GM10248 (cell line): ENCODE results near the gene DUSP2.

Experiments used
- CTCF ChIA-PET: fragments of 300-600 bp; sonication (Branson Sonifier 250); formaldehyde crosslinking; extraction: SDS; loops from one replicate; lab custom pipeline; 2021; ENCODE audit warnings: antibody characterized with exemption; lab: Yijun Ruan, JAX
- POLR2A ChIA-PET: fragments of 350-650 bp; sonication (Branson Sonifier 250); formaldehyde crosslinking; extraction: SDS; loops from one replicate; lab custom pipeline; 2020; ENCODE audit warnings: antibody characterized with exemption; lab: Yijun Ruan, JAX
- DNase-seq: peaks from one replicate; pipeline ENCODE4 v3.0.0; 2012; ENCODE audit errors: extremely low spot score
- TF ChIP-seq, protein P1 (sequence below): IDR thresholded peaks from 2 replicates; pipeline ENCODE4 v1.5.1; 2012; ENCODE audit warnings: mild to moderate bottlenecking, low read depth; ENCODE audit errors: extremely low read depth, missing control alignments, control extremely low read depth

DUSP2 gene

DNA sequence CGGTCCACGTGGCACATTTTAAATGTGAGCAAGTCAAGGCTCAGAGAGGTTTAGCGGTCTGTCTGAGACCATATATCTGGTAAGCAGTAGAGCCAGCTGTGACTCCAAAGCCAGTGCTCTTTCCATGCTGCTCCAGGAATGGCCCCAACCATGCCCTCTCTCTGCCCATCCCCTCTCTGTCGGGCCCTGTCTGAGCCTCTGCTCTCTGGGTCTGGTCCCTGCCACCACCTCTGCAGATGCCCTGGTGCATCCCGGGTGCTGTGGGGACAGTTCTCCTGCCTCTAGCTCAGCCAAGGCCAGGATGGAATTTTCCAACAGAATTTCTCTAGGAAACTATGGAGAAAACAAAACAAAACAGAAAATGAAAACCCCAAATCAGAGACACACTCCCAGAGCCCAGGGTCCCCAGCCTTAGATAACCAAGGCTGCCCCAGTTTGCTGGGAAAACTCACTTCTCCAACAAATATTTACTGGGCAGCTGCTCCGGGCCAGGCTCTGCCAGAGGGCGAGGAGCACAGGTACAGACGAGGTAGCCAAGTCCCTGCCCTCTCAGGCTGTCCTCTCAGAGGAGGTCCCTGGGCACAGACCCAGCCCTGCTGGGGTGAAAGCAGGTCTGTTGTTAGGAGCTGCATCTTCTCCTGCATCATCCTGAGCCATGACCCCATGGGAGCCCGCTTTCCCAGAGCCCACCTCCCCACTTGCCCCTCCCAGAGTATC is 38.1 kb downstream of the DUSP2 start:
- DNase-seq = no peak
- CTCF ChIA-PET = interaction anchor here (1.3 to 3.8 kb wide), 4 partner anchors 9 to 115 kb away, joined by 4 to 21 read pairs (median 9); partner anchors contain the start of genes ADRA2B and ANKRD36C
- TF ChIP-seq, protein P1, sequence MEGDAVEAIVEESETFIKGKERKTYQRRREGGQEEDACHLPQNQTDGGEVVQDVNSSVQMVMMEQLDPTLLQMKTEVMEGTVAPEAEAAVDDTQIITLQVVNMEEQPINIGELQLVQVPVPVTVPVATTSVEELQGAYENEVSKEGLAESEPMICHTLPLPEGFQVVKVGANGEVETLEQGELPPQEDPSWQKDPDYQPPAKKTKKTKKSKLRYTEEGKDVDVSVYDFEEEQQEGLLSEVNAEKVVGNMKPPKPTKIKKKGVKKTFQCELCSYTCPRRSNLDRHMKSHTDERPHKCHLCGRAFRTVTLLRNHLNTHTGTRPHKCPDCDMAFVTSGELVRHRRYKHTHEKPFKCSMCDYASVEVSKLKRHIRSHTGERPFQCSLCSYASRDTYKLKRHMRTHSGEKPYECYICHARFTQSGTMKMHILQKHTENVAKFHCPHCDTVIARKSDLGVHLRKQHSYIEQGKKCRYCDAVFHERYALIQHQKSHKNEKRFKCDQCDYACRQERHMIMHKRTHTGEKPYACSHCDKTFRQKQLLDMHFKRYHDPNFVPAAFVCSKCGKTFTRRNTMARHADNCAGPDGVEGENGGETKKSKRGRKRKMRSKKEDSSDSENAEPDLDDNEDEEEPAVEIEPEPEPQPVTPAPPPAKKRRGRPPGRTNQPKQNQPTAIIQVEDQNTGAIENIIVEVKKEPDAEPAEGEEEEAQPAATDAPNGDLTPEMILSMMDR = no peak
- POLR2A ChIA-PET = no interaction called here

DNA sequence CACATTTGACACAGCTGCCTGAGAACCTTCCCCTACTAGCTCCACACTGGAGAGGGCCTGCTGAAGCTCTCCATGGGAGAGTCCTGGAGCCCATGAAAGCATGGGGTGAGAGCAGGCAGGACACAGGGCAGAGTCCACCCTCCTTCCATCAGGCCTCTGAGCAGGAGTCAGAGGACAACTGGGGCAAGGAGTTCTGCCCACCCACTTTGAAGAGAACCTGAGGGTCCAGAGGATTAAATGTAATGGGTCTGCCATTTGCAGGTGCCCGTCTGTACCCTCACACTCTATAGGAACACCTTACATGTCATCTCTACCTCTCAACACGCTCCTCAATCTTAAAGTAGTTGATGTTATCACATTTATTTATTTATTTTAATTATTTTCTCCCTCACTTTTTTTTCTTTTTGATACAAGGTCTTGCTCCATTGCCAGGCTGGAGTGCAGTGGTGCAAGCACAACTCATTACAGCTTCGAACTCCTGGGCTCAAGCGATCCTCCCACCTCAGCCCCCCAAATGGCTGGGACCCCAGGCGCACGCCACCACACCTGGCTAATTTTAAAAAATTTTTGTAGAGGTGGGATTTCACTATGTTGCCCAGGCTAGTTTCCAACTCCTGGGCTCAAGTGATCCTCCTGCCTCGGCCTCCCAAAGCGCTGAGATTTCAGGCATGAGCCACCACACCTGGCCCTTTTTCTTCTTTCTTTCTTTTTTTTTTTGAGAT is 39.1 kb downstream of the DUSP2 start:
- TF ChIP-seq, protein P1 = no peak
- no peak for DNase-seq
- POLR2A ChIA-PET = no interaction called here

DNA sequence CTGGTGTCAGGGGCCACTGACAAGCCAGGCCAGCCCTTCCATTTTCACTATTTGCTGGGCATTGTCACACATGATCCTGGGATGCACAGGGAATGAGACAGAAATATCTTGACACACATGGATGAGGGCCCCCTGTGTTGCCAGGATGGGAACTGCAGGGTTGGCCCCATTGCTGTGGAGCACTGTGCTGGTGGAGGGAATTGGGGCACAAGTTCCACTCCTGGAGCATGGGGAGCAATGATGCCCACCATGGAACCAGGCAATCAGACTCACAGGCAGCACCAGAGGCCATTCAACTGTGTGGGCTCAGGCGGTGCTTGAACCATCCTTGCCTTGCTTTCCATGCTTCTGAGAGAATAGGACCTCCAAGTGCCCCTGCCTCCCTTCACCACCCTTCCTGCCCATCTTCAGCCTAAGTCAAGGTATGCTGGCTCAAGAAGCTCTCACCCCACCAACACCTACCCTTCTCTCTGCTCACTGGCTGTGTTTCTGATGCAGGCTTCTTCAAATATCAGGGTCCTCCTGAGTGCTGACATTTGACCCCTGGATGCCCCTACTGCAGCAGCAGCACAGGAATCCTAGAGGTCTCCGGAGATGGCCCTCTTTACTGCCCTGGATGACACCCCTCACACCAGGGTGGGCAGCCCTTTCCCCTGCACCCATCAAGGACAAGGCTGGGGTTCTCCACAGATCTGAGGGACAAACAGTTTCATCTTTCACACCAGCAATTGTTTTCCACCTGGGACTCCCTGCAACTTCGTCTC is 39.9 kb downstream of the DUSP2 start:
- CTCF ChIA-PET = interaction anchor here (1.0 to 1.2 kb wide), 3 partner anchors 11 to 113 kb away, joined by 3 to 5 read pairs (median 5); partner anchors contain the start of gene ADRA2B
- POLR2A ChIA-PET = no interaction called here
- no peak for DNase-seq
- TF ChIP-seq, protein P1 = no peak

More for the DNA sequence above, 39.1 kb downstream of the DUSP2 start:
- CTCF ChIA-PET = interaction anchor here (1.0 to 3.8 kb wide), 3 partner anchors 11 to 113 kb away, joined by 3 to 21 read pairs (median 5); partner anchors contain the start of gene ADRA2B

DNA sequence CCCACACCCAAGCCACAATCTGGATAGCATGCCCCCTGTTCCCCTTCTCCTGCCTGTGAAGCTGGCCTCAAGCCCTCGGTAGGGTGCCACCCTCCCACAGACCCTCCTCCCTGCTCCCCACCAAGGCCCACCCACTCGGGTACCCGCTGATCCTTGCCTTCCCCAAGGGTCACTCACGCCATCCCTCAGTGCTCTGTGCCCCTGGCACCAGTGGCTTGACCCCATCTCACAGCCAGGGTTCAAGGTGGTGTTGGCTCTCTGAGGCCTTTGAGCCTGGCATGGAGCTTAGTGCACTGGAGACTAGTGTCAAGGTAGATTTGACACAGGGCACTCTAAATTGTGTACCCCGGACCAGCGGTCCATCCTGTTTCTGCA is 40.8 kb downstream of the DUSP2 start:
- no peak for DNase-seq
- ChIA-PET POLR2A (no interaction called here), CTCF (interaction anchor here (0.7 to 1.3 kb wide), 3 partner anchors 10 to 404 kb away, joined by 3 to 5 read pairs (median 3); partner anchors contain the start of gene ADRA2B)
- TF ChIP-seq, protein P1 = no peak

DNA sequence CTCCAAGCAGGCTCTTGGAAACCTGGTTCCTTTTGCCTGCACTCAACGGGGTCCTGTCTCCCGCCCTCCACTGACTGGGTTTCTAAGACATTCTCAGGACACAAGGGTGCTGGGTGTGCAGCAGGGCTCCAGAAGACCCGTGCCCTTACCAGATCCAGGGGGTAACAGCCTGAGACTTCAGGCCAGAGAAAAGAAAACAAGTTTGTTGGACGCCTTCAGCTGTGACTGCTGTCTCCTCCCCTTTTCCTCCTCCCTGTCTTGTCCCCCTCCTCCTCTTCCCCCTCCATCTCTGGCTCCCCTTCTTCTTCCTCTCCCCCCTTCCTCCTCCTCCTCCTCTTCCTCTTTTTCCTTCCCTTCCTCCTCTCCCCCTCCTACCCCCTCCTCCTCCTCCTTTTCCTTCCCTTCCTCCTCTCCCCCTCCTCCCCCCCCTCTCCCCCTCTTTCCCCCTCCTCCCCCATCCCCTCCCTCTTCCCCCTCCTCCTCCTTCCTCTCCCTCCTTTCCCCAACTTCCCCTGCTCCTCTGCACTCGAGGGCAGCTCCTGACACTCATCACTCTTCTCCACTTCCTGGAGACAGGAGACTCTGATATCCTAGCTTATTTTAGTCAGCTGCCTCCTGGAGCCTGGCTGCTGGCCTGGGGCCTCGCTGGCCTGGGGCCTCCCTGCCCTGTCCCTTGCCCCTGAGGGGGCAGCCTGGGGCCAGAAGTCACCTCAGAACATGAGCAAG is 41.3 kb downstream of the DUSP2 start:
- ChIA-PET POLR2A (no interaction called here), CTCF (interaction anchor here (0.7 to 1.3 kb wide), 3 partner anchors 11 to 405 kb away, joined by 3 to 5 read pairs (median 3); partner anchors contain the start of gene ADRA2B)
- no peak for DNase-seq
- TF ChIP-seq, protein P1 = no peak
